Measurements from ENCODE around the gene NPNT.

Gene NPNT

DNA sequence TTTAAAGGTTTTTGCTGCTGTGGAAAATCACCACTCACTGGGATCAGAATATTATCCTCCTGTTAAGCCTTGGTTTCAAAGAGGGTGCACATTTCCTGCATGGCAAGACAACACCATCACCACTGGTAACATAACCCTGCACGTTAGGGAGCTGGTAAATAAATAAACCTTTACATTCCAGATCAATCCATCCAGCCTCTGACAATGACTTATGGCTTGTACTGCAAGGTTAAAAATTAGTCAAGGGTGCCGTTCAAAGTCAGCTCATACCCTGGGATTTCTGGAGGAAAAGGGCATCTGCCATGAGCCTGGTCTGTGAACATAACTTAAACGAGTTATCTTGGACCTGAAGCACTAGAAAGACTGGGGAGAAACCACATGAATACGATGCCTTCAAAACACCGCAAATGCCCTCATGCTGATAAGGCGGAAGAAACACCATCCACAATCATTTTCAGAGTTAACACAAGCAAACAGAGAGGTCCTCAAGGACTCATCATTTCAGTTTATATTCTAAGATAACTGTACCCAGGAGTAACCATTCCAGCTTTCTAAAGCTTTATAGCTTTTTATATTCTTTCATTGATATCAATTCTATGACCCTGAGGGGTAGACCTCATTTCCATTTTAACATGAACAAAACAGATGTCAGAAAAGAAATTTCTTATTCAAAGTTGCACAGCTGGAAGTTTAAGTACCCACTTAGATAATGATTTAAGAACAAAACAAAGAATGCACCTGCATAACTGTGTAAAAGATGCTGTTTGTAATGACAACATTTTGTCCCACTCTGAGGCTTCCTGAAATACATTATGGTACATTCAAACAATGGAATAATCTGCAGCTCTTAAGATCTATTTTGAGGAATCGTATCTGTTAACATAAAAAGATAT, 103.1 kb downstream of the NPNT start:
- TF ChIP-seq, protein P1, sequence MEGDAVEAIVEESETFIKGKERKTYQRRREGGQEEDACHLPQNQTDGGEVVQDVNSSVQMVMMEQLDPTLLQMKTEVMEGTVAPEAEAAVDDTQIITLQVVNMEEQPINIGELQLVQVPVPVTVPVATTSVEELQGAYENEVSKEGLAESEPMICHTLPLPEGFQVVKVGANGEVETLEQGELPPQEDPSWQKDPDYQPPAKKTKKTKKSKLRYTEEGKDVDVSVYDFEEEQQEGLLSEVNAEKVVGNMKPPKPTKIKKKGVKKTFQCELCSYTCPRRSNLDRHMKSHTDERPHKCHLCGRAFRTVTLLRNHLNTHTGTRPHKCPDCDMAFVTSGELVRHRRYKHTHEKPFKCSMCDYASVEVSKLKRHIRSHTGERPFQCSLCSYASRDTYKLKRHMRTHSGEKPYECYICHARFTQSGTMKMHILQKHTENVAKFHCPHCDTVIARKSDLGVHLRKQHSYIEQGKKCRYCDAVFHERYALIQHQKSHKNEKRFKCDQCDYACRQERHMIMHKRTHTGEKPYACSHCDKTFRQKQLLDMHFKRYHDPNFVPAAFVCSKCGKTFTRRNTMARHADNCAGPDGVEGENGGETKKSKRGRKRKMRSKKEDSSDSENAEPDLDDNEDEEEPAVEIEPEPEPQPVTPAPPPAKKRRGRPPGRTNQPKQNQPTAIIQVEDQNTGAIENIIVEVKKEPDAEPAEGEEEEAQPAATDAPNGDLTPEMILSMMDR (IDR thresholded peaks at IDR 0.05), result no peak
- H3K27ac ChIP-seq, result no peak overlapping the region

DNA sequence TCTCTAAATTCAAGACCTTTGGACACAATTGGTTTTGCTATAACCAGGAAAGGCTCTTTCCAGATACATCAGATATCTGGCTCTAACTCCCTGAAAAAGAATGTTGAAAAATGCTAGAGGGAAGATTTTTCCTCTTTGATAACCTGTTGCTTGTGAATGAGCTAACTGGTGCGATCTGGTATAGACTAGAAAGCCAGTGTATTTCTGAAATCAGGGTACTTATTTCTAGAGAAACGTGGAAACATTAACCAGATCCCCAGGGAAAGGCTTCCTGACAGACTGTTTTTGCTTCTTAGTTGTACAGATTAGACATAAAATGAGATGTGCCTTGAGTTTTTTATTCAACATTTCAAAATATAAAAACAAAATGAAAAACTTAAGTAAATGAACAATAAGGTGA, 107.7 kb downstream of the NPNT start:
- no peaks in the 10 kb centered on the region for H3K4me1 ChIP-seq
- H3K4me3 ChIP-seq (ENCODE audit: low read depth, low read length), result no peak overlapping the region
- no peak overlapping the region for H3K27ac ChIP-seq
- no peaks in the 10 kb centered on the region for H3K36me3 ChIP-seq (ENCODE audit: control insufficient read depth, insufficient read depth, low read length)
- H3K9ac ChIP-seq, result no peak overlapping the region
- TF ChIP-seq, protein P1 (IDR thresholded peaks at IDR 0.05), result no peak
- no peaks in the 10 kb centered on the region for H3K79me2 ChIP-seq
- H3K4me2 ChIP-seq (ENCODE audit: low read length), result no peak overlapping the region
- H2AFZ ChIP-seq, result no peak overlapping the region
- H3K27me3 ChIP-seq (ENCODE audit: control insufficient read depth, insufficient read depth, low read length), result no peaks in the 10 kb centered on the region
- H3K9me3 ChIP-seq (ENCODE audit: control insufficient read depth, low read length), result no peaks in the 10 kb centered on the region

More for the DNA sequence above, 103.1 kb downstream of the NPNT start:
- Histone ChIP-seq H3K36me3 (ENCODE audit: control insufficient read depth, insufficient read depth, low read length) (no peaks in the 10 kb centered on the region), H3K4me2 (ENCODE audit: low read length) (no peak overlapping the region), H2AFZ (no peak overlapping the region), H3K4me3 (ENCODE audit: low read depth, low read length) (no peak overlapping the region), H3K79me2 (no peaks in the 10 kb centered on the region), H3K9ac (no peak overlapping the region), H3K4me1 (no peaks in the 10 kb centered on the region), H3K9me3 (ENCODE audit: control insufficient read depth, low read length) (no peaks in the 10 kb centered on the region), H3K27me3 (ENCODE audit: control insufficient read depth, insufficient read depth, low read length) (no peaks in the 10 kb centered on the region)

DNA sequence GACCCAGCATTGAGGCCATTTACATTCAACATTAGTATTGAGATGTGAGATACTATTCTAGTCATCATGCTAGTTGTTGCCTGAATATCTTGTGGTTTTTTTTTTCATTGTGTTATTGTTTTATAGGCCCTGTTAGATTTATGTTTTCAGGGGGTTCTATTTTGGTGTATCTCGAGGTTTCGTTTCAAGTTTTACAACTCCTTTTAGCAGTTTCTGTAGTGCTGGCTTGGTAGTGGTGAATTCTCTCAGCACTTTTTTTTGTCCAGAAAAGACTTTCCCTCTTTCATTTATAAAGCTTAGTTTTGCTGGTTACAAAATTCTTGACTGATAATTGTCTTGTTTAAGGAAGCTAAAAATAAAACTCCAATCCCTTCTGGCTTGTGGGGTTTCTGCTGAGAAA, 115.5 kb downstream of the NPNT start:
- TF ChIP-seq, protein P1 (IDR thresholded peaks at IDR 0.05), result no peak
- no peak overlapping the region for H3K4me2 ChIP-seq (ENCODE audit: low read length)
- H3K79me2 ChIP-seq, result no peaks in the 10 kb centered on the region
- H2AFZ ChIP-seq, result no peak overlapping the region
- H3K4me1 ChIP-seq, result no peaks in the 10 kb centered on the region
- no peaks in the 10 kb centered on the region for H3K9me3 ChIP-seq (ENCODE audit: control insufficient read depth, low read length)
- H3K27ac ChIP-seq, result no peak overlapping the region
- H3K36me3 ChIP-seq (ENCODE audit: control insufficient read depth, insufficient read depth, low read length), result no peaks in the 10 kb centered on the region
- no peak overlapping the region for H3K4me3 ChIP-seq (ENCODE audit: low read depth, low read length)
- H3K27me3 ChIP-seq (ENCODE audit: control insufficient read depth, insufficient read depth, low read length), result no peaks in the 10 kb centered on the region
- H3K9ac ChIP-seq, result no peak overlapping the region

DNA sequence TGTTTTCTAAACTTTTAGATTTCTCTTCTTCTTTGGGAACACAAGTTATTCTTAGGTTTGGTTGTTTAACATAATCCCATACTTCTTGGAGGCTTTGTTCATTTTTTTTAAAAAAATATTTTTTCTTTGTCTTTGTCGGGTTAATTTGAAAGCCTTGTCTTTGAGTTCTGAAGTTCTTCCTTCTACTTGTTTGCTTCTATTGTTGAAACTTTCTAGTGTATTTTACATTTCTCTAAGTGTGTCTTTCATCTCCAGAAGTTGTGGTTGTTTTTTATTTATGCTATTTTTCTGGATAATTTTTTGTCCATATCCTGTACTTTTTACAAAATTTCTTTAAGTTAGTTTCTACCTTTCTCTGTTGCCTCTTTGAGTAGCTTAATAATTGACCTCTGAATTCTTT, 116.1 kb downstream of the NPNT start:
- Histone ChIP-seq H3K4me2 (ENCODE audit: low read length) (no peak overlapping the region), H3K79me2 (no peaks in the 10 kb centered on the region), H3K4me1 (no peaks in the 10 kb centered on the region), H3K27ac (no peak overlapping the region), H3K27me3 (ENCODE audit: control insufficient read depth, insufficient read depth, low read length) (no peaks in the 10 kb centered on the region), H3K9ac (no peak overlapping the region), H3K4me3 (ENCODE audit: low read depth, low read length) (no peak overlapping the region), H2AFZ (no peak overlapping the region), H3K36me3 (ENCODE audit: control insufficient read depth, insufficient read depth, low read length) (no peaks in the 10 kb centered on the region), H3K9me3 (ENCODE audit: control insufficient read depth, low read length) (no peaks in the 10 kb centered on the region)
- TF ChIP-seq, protein P1 (IDR thresholded peaks at IDR 0.05), result no peak

DNA sequence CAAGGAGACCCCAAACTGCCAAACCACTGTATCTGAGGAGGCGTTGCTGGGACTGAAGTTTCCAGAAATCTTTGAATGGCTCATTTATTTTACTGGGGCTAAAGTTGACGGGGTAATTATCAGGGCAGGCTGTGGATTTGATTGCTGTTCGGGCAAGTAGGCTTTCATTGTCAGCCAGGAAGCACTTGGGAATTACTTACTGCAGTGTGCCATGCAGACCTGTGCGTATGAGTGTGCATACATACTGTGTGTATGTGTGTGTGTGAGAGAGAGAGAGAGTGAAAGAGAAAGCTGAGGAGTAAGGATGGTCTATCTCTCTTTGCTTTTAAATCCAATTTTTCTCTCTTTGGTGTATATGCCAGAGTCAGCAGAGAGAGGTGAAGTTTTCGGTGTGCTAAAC, 122.7 kb downstream of the NPNT start:
- Histone ChIP-seq H3K4me3 (ENCODE audit: low read depth, low read length) (no peak overlapping the region), H3K79me2 (no peaks in the 10 kb centered on the region), H3K9ac (no peak overlapping the region), H3K4me1 (no peaks in the 10 kb centered on the region), H3K9me3 (ENCODE audit: control insufficient read depth, low read length) (no peaks in the 10 kb centered on the region), H3K27ac (no peak overlapping the region), H2AFZ (no peak overlapping the region), H3K27me3 (ENCODE audit: control insufficient read depth, insufficient read depth, low read length) (no peaks in the 10 kb centered on the region), H3K36me3 (ENCODE audit: control insufficient read depth, insufficient read depth, low read length) (no peaks in the 10 kb centered on the region), H3K4me2 (ENCODE audit: low read length) (no peak overlapping the region)
- TF ChIP-seq, protein P1 (IDR thresholded peaks at IDR 0.05), result no peak
